HG02943 (cell line): ENCODE measurements around the gene HRK.

ENCODE experiments used
- ATAC-seq: cut with Tn5 transposase; IDR thresholded peaks from one replicate; pipeline ENCODE4 v1.9.1; 2021; ENCODE audit warnings: mild to moderate bottlenecking, low read depth, moderate library complexity; ENCODE audit not compliant: unreplicated experiment

The HRK gene

DNA sequence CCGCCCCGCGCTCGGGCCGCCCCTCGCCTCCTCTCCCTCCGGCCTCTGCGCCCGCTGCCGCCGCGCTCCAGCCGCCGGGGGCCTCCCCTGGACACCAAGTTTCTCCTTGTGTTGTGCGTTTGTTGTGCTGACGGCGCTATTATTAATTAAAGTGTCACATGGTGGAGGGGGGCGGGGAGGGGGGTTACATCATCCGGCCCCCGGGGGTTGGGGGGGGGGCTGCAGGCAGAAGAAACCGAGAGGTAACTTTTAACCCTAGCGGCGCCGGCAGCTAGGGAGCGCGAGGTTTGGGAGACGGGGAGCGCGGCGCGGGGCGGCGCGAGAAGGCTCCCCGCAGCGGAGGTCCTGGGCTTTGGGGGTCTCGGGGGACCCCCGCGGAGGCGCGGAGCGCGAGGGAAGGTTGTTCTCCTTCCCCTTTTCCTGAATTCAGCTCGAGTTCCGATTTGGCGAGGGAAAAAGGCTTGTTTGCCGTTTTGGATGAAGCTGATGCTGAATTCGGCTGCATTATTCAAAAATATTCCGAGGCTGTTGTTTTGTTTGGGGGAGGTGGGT lies at the start of gene HRK:
Gene HRK, minus strand, starts transcription at position 117 of the 552 bp plus-strand sequence. CDS start 134 bp downstream, outside the sequence.
- no peak for ATAC-seq

DNA sequence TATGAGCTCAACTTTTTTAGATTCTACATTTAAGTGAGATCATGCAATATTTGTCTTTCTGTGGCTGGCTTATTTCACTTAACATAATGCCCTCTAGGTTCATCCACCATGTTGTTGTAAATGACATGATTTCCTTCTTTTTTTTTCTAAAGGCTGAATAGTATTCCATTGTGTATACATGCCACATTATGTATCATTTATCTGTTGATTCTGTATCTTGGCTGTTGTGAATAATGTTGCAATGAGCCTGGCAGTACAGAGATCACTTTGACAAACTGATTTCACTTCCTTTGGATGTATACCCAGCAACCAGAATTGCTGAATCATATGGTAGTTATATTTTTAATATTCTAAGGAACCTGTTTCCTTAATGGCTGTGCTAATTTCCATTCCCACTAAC lies 48.6 kb upstream of the HRK start:
- ATAC-seq, result no peak

DNA sequence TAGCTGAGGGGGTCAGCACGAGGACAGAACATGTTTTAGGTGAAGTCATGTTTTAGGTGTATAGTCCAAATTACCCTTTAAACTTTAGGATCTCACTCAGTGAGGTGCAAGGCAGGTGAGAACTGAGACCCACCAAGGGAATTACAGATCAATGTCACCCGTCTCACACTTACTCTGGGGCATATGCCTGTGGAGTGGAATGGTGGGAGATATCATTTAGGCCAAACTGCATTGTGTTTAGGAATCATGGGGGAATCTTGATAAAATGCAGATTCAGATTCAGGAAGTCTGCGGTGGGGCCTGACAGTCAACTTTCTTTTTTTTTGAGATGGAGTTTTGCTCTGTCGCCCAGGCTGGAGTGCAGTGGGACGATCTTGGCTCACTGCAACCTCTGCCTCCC lies 47.3 kb upstream of the HRK start:
- no peak for ATAC-seq

DNA sequence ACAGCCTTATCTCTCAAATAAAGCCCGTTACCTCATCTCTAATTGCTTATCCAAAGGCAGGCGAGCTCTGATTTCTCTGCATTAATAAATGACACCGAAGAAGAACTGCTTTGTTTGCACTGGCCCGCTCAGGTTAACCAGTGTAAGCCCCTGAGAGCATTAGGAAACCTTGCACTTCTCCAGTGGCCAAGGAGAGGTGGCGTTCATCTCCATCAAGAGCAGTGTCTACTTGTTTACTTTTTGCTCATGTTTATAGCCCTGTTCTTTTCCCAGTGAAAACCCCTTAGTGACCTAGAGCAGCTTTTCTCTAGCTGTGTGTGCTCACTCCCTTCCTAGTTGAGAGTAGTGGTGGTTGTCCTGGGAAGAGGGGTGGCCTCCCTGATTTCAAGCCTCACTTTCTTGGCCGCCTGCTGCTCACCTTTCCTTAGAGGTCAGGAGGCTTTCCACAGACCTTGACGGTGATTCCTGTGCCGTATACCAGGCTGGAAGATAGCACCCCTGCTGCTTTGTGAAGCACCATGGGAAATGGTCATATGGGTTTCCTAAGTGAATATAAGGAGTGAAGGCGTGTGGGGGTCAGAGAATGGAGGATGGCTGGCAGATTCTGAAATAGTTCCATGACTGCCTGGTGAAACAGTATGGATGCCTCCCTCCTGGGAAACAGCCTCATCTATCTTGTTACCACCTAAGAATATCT lies 46.2 kb upstream of the HRK start:
- ATAC-seq, result no peak

DNA sequence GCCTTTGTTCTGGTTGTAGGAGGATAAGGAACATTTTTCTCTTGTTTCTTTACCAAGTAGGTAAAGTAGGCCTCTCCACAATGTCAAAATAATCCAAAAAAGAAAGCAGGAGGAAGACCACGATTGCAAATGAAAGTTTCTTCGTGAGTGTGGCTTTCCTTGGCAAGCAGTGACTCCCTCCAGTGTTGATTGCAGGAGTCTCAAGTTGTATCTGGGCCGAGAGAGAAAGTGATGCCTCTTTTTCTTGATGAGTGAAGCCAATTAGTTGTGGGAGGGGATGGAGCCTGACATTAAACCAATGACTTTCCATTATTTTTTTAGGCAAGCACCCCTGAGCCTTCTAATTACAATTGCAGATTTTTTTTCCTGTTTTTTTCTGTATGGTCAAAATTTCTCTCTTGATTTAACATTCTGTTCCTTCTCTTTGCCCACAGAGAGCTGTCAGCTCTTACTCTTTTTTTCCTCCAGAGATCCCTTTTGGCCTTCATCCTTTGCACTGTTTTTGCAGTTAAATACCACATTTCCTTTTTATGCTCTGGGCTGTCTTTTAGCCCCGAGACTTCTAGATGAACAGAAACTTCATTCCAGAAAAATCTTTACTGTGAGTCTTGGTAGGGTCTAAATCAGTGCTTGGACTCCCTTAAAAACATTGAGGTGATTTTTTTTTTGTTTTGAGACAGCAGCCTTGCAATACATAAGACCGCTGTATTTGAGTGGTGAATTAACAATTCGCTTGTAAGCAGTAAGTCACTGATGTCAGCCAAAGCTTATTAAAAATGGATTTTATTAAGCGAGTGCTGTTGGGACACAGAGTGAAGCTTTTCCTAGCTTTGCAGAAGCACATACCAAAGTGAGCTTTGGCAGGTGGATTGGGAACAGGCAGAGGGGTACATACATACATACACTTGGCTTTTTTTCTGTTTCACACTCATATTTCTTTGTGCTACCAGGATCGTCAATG lies 45.3 kb upstream of the HRK start:
- ATAC-seq, result no peak

DNA sequence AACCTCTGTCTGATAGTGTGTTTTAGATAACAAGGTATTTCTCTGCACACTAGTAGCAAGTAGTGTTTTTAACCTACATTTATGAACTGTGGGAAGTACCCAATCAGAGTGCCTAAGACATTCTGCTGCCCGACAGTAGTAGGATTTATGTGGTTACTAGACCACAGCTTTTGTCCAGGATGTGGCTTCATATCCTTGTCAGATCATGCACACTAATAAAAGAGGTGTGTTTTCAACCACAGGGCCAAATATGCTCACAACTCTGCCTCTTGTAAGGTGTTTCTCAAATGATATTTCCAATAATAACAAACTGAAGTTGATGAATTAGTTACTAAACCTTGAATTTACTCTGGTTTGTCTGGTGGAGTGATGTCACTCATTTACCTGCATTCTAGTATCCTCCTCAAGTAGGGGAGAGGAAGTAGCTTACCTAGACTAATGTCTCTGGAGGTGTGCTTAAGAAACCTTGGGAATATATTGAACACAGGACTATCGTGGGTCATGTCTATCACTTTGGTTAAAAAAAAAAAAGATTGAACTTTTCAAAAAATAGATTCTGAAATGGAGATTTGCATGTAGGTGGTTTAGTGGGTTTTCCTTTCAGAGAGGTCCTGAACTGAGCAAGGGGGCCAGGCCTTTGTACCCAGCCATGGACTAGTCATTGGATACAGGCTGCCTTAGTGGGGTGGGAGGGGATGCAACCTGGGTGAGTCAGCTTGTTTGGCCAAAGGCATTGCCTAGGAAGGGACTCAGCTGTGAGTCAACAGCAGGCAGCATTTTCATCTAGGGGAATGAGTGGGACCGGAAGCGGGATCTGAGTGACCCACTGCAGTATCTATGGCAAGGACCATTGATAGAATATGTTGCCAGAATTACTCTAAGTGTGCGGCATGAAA lies 43.6 kb upstream of the HRK start:
- peak; percentile 77 for ATAC-seq

DNA sequence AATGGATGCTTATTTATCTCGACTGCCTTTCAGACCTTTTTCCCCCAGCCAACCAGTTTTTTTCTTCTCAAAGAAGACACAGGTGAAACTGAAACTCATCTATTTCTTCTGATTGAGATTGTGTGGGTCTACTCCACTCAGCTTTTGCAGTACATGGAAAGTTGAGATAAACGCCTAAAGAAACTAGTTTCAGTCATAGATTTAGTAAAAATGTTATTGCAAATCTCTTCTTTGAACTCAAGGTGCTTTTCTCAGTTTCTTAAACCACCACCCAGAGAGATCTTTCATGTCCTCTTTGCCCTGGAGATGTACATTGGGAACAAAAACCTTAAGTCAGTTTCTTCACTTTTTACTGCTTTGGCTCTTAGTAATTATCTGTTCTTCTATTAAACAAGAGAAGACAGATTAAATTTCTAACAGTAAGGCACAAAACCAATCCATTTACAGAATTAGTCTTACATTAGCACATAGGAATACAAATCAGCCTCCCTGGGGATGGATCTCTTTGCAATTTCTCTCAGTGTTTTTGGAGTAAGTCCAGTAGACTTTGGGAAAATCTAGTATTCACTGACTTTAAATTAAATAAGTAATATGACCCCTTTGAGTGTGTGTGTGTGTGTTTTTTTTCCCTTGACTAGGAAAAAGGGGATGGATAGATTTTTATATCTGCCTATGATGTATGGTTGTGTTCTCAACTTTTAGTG lies 41.1 kb upstream of the HRK start:
- ATAC-seq, result no peak

DNA sequence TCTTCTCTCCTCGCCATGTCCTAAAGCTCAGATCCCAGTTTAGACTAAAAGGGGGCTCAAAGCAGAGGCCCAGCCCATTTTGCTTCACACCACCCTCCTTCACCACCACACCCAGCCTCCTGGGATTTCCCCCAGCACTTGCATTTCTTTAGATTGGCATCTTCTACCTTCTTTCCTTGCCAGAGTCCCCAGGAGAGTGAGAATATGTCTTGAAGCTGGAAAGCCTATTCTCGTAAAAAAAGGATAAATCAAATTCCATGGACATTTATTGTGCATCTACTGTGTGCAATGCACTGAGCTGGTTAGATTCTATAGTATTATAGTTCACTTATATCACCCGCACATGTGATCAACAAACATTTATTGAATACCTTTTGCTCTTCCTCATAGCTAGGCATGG lies 39.7 kb upstream of the HRK start:
- no peak for ATAC-seq

DNA sequence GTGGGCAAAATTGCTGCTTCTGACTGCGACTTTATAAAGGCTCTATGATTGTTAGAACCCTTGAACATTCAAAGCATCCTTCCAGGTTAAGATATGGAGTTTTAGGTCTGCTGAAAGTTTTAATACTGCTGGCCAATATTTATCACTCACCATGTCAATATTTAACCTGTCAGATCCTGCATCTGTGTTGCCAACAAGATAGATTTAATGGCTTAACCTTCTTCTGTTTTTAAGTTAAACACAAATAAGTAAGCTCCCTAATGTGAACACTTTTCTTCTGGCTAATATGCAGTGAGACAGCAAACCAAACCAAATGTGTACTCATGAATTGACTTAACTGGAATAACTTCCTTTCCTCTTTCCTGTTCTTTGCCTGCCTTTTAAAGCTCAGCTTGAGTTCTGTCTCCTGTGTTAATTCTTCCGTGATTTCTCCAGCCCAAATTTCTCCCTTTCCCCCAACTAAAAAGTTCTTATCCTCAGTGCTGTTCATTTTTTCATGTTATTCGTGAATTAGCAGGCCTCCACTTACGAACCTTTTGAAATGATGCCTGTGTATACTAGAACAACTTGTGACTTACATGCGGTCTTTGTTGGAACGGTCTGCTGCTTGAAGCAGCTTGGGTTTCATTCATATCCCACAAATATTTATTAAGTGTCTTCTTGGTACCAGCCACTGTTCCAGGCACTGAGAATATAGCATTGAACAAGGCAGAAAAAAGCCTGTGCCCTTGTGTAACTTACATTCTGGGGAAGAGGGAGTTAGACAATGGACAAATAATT lies 38.7 kb upstream of the HRK start:
- no peak for ATAC-seq

DNA sequence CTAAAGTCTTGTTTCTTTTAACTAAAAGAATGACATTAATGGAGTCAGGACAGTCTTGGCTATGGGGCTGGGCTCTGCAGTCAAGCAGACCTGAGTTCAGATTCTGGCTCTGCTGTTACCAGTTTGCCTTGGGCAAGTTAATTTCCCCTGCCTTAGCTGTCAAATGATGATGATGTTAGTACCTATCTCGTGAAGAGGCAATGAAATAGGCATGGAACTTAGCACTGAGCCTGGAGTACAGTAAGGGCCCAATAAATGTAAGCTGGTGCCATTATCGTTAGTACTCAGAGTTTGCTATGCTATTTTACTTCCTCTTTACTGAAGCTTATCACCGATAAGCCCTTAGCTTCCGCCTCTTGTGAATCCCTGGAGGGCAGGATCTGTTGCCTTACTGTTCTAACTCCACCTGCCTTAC lies 38.0 kb upstream of the HRK start:
- ATAC-seq, result no peak

DNA sequence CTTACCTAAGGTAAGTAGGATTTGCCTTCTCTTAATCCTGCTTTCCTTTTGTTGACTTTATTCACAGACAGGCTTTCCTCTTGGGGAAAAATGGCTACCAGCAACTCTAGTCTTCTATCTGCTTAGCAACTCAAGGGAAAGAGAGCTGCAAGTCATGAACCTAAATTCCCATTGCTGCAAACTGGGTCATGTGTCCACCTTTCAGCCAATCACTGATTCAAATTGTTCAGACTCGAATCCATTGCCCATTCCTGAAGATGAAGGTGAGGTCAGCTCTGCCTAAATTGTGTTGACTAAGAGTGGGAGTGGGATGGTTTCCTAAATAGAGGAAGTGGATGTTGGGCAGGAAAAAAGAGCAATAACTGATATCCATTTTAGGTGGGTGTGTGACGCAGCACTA lies 37.2 kb upstream of the HRK start:
- ATAC-seq, result no peak

DNA sequence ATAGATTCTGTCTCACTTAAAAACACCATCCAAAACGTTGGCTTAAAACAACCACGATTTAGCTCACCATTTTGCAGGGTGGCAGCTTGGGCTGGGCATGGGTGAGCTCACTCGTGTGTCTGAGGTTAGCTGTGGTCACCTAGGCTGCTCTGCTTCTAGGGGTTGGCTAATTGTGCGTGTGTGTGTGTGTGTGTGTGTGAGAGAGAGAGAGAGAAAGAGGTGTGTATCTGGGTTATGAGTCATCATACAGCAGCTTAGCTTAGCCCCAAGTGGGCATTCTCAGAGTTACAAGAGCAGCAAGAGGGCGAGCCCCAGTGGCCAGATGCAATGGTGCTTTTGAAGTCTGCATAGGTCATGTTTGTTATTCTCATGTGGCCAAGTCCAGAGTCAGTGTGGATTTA lies 35.5 kb upstream of the HRK start:
- peak; percentile 79 for ATAC-seq

DNA sequence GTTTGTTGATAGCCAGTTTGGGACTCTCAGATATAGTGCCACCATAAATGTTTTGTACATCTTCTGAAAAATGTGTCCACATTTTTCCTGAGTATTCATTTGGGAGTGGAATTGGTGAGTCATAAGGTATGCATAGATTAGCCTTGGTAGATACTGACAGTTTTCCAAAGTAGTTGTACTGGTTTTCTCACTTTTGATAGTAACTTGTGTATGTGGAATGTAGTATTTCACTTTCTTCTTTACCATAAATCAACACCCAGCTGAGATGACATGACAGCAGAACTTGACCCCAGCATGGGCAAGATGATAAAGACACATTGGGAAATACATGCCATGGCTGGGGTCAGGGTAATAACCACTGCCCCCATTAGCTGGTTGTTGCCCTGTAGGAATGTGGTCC lies 34.9 kb upstream of the HRK start:
- ATAC-seq, result no peak

DNA sequence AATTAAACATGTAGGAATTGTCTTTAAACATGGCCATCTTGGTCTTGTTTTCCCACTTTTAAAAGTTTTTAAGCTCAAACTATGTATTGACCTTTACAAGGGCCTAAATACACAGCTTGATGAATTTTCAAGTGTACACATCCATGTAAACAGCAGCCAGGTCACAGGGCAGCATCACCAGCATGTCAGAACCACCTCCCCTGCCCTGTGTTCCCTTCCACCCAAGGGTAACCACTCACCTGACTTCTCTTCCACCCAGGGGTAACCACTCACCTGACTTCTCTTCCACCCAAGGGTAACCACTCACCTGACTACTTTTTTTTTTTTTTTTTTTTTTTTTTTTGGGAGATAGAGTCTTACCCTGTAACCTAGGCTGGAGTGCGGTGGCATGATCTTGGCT lies 34.1 kb upstream of the HRK start:
- ATAC-seq, result no peak

DNA sequence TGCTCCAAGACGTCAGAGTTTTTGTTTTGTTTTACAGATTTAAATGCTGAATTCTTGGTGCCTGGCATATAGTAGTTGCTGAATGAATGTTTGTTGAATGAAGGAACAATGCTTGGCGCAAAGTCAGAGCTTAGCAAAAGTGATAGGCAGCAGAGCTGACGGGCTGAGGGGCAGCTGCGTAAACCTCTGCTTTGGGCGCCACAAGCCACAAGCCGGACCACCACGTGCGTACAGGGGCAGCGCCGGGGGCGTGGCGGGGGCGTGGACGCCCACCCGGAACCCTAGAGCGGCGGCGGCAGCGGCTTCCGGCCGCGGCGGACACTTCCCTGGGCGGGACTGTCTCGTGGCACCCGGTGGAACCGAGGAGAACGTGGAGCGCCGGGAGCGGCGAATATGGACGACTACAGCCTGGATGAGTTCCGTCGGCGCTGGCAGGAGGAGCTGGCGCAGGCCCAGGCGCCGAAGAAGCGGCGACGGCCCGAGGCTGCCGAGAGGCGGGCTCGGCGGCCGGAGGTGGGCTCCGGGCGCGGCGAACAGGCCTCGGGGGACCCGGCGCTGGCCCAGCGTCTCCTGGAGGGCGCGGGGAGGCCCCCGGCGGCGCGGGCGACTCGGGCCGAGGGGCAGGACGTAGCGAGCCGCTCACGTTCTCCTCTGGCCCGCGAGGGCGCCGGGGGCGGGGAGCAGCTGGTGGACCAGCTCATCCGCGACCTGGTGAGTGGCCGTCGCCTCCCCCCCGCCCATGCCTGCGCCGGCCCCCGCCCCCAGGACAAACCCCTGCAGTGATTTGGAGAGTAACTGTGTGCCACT lies 29.6 kb upstream of the HRK start, which contains the start of gene FBXW8:
Gene FBXW8, plus strand, starts transcription at position 306 of the 807 bp plus-strand sequence. Its CDS starts 88 bp downstream, at position 394.
- peak; percentile 92 for ATAC-seq

DNA sequence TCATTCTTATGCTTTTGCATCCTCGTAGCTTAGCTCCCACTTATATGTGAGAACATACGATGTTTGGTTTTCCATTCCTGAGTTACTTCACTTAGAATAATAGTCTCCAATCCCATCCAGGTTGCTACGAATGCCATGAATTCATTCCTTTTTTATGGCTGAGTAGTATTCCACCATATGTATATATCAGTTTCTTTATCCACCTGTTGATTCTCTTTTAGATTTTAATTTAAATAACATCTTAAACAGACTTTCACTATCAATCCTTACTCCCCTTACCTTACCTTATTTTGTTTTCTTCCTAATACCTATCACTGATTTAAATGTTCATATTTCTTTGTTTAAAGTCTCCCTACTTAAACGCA lies 29.0 kb upstream of the HRK start:
- no peak for ATAC-seq

DNA sequence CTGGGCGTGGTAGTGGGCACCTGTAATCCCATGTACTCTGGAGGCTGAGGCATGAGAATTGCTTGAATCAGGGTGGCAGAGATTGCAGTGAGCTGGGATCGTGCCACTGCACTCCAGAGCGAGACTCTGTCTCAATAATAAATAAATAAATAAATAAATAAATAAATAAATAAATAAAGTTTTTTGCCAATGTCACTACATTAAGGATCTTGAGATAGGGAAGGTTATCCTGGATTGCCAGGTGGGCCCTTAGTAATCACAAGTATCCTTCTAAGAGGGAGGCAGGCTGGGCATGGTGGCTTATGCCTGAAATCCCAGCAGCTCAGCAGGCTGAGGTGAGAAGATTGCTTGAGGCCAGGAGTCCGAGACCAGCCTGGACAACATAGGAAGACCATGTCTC lies 25.0 kb upstream of the HRK start:
- no peak for ATAC-seq

DNA sequence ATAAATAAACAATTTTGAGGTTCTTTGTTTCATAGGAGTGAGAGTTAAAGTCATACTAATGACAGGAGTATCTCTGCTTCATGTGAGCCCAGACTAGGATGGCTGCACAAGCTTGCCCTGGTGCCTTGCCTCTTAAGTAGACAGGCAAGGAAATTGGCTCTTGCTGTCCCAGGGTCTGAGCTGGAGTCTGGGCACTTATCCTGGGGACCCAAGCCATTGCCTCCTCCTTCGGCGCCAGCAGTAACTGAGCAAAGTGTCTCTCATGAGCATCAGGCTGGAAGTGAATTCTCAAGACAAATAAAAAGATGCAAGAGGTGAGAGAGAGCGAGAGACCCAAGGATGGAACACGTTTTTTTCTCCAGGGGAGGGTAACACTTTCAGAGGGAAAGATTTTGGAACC lies 22.6 kb upstream of the HRK start:
- ATAC-seq, result no peak
